Parietal lobe (tissue), 2 donors: ENCODE data around the gene UBE2J2. TPM values are rescaled to one million over a fixed set of nuclear protein-coding genes. Genes with fewer than 3 reads are reported as not detected.

Experiments used
- small RNA-seq: library from RNA; depleted of rRNA; stranded (forward); fragments of <200 nt; gene quantifications from one replicate; pipeline ENCODE3, GENCODE V24; 2014; ENCODE audit warnings: low replicate concordance
- total RNA-seq: library from RNA; depleted of rRNA; stranded (reverse); fragments of >200 nt; gene quantifications from one replicate; pipeline ENCODE4 v1.2.3, GENCODE V29; 2014

UBE2J2 gene
- 52.0 TPM for total RNA-seq

DNA sequence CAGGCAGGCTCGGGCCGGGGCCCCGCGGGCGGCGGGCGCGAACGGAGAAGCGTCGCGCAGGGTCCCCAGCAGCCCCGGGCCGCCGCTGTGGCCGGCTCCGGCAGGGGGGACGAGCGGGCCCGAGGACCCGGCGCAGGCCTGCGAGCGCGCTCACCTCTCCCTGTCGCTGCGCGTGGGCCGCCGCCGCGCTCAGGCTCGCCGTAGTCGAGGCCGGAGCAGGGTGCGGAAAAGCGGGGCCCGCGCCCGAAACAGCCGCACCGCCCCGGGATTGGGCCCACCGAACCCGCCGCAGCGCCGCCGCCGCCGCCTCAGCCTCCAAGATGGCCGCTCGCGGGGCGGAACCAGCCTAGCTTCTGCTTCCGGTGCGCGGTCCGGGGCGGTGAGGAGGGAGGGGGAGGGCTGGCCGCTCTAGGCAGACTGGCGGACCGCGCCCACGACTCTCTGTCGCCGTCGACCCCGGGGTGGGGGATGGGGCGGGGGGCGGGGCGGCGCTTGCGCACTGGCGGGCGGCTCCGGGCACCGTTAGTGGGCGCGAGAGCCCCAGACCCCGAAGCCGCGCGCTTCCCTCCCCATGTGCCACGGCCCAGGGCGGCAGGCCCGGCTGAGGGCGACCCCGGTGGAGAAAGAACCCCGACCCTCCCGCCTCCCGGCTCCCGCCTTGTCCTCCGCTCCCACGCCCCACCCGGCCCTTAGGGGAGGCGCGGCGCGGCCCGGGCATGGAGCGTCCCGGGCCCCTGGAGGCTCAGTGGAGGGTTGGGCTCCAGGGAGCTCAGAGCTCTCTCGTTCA lies at the start of gene UBE2J2:
TSS of gene UBE2J2 (minus strand) at position 343 of the 787 bp plus-strand sequence. CDS start 5,862 bp downstream, outside the sequence.

DNA sequence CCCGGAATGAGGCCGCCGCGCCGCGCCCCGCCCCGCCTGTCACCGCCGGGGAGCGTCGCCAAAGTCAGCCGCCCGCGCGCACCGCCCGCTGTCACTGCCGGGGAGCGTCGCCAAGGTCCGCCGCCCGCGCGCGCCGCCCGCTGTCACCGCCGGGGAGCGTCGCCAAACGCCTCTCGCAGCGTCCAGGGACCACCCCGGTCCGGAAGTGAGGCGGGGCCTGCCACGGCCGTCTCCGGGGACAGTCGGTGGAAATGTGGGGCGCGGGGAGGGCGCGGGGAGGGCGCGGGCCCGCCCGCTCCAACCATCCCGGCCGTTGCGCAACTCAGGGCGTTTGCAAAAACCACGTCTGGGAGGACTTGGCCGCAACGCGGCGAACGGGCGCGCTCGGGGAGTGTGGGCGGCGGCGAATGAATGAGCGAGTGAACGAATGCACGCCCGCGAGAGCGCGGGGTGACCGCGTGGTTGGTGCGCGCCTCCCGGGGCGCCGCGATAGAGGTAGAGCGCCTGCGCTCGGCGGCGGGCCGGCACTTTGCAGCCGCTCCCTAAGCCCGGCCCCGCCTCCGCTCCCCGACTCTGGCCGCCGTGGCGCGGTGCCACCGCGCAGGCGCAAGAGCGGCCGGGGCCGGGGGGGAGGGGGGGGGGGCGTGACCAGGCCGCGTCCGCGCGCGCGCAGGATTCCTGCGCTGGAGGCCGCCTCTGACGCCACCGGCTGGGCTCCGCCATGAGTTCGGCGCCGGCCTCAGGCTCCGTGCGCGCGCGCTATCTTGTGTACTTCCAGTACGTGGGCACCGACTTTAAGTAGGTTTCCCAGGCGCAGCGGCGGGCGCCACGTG lies 34.5 kb upstream of the UBE2J2 start, which contains the start of the genes ACAP3 and PUSL1:
TSS of gene ACAP3 (minus strand) at position 8 of the 833 bp plus-strand sequence. CDS start 115 bp downstream, outside the sequence.
TSS of gene PUSL1 (plus strand) at position 675 of the 833 bp plus-strand sequence. CDS start at position 722, 47 bp downstream.

DNA sequence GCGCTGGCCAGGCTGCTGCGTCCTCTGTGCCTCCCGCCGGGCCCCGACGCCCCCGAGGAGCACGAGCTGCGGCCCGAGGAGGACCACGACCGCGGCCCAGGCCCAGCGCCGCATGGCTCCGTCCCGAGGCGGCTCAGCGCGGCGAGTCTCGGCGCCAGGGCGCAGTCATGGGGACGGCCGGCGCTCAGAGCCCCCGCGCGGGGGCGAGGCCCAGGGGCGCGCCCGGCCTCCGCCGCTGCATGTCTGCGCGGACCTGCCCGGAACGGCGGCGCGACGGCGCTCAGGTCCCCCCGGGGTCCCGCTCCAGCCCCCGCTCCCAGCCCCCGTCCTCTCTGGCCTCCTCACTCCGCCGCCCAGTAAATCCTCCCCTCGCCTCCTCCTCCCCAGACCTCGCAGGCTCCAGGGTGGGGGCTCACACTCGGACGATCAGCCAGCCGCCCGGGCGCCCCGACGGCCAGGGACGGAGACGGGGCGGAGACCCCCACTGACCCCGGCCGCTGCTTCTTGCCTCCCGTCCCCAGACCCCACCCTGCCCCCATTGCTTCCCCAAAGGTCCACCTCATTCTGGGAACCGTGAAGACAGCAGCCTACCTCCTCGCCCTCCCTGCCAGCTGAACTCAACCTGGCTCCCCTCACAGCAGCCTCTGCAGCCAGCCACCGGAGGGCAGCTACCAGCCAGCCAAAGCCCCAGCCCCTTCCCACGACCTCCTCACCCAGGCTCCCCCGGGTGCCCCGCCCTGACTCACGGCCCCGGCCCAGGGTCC lies 26.9 kb downstream of the UBE2J2 start, which contains the start of gene C1QTNF12:
TSS of gene C1QTNF12 (minus strand) at position 146 of the 764 bp plus-strand sequence. CDS start at position 114, 32 bp downstream.

DNA sequence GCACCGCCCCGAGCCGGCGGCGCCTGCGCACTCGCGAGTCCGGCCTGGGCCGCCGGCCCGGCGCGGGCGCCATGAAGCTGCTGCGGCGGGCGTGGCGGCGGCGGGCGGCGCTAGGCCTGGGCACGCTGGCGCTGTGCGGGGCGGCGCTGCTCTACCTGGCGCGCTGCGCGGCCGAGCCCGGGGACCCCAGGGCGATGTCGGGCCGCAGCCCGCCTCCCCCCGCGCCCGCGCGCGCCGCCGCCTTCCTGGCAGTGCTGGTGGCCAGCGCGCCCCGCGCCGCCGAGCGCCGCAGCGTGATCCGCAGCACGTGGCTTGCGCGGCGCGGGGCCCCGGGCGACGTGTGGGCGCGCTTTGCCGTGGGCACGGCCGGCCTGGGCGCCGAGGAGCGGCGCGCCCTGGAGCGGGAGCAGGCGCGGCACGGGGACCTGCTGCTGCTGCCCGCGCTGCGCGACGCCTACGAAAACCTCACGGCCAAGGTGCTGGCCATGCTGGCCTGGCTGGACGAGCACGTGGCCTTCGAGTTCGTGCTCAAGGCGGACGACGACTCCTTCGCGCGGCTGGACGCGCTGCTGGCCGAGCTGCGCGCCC lies 41.4 kb downstream of the UBE2J2 start, which contains the start of gene B3GALT6:
TSS of gene B3GALT6 (plus strand) at position 30 of the 588 bp plus-strand sequence. CDS start at position 72, 42 bp downstream.

DNA sequence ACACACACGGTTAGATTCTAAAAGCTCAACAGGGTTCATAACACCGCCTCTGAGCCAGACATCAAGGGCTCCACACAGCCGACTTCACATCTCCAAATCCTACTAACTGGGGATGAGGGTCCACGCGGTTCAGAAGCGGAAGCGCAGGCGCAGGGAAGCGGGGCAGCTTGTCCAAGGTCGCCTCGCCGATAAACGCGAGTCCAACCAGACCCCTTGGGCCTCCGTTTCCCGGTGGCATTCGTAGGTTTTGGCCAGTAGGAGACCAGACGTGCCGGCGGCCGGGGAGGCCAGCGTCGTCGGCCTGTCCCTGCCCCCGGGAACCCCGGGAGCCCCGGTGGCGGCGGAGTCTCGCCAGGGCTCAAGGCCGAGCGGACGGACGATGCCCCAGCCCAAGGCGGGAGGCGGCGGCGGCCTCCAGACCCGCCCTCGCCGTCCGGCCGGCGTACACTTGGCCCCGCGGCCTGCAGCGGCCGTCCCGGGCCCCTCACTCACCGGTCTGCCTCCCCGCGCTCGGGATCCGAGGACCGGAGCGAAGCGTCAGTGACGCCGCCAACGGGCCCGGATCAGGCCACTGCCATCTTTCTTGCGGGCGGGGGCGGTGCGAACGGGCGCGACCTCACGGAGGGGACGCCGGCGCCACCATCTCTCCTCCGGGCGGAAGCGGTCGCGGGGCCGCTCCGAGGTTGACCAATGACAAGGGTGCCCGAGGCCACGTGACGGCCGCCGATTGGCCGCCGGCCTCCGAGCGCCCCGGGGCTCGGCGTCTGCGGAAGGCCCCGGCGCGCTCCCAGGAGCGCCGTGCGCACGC lies 42.0 kb downstream of the UBE2J2 start, which contains the start of gene SDF4:
TSS of gene SDF4 (minus strand) at position 602 of the 808 bp plus-strand sequence. CDS start 3,229 bp downstream, outside the sequence.

DNA sequence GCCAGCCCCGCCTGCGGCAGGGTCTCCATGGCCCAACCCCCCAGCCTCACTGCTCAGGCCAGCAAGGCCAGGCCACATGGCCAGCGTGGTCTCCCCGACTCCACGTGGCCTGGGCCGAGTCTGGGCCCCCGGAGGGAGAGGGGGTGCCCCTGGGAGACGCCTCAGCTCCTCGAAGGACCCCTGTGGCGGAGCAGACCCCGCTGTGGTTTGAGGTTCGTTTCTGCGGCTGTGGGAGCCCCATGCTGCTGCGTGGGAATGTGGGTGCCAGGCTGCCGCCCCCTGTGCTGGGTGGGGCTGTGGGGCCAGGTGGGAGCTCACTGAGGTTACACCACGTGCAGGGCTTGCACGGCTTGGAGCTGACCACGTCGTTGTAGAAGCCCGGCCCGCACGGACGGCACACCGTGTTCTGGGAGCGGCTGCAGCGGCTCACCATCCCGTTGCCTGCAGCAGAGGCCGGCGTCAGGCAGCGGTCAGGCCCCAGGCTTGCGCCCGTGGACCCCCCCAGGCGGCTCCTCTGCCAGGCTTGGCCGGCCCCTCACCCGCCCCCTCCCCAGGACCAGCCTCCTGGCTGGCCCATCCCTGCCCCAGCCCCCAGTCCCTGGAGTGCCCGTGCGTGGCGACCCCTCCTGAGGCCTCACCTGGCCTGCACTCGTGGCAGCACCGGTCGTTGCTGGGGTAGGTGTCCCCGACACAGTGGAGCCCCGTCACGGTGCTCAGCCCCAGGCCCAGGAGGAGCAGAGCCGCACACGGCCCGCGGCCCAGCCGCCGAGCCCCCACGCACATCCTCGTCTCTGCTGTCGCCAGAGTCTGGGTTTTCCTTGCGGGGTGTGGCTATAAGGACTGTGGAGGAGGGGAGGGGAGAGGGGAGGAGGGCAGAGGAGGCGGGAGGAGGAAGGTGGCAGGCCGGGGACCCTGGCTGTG lies 60.0 kb downstream of the UBE2J2 start, which contains the start of gene TNFRSF4:
TSS of gene TNFRSF4 (minus strand) at position 809 of the 921 bp plus-strand sequence. CDS start at position 783, 26 bp downstream.

DNA sequence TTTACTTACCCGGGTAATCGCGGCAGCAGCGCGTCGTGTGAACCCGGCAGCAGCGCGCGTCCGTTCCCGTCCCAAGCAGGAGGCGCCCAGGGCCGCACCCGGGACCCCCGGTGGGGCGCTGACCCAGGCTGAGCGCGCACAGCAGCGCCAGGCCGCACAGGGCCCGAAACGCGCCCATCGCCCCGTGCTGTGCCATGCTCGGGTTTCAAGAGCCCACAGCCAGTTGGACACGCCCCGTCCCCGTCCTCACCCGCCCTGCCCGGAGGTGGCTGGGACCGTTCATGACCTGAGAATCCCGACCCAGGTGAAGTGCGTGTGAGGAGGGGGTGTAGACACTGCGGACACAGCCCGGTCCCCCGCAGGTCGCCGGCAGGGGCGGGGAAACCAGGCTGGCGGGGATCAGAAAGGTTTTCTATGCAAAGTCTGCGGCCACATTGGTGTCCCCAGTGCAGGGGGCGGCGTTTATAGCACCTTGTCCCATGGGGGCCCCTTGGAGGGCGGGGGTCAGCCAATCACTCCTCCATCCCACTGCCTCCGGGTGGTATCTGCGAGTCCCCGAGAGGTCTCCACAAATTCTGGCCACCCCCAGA lies 67.2 kb downstream of the UBE2J2 start, which contains the start of gene TNFRSF18:
TSS of gene TNFRSF18 (minus strand) at position 217 of the 590 bp plus-strand sequence. CDS start at position 196, 21 bp downstream.

Small RNA genes within 50 kb of the gene (small RNA-seq; reads per million reads assigned to genes)
- gene MIR6726: not detected

Other genes with a start within 250 kb of the UBE2J2 start
- not detected for gene RNF223, start 199.5 kb downstream of the UBE2J2 start, total RNA-seq
- gene C1orf159, start 157.8 kb downstream of the UBE2J2 start, total RNA-seq: 16.9 TPM
- gene TTLL10, start 100.0 kb downstream of the UBE2J2 start, total RNA-seq: not detected
- not detected for gene TNFRSF18, start 67.3 kb downstream of the UBE2J2 start, total RNA-seq
- gene TNFRSF4, start 59.7 kb downstream of the UBE2J2 start, total RNA-seq: not detected
- 34.4 TPM for gene SDF4, start 41.9 kb downstream of the UBE2J2 start, total RNA-seq
- gene B3GALT6, start 41.6 kb downstream of the UBE2J2 start, total RNA-seq: 24.7 TPM
- gene C1QTNF12, start 27.1 kb downstream of the UBE2J2 start, total RNA-seq: not detected
- gene SCNN1D, start 6.6 kb upstream of the UBE2J2 start, total RNA-seq: 4.4 TPM
- 202 TPM for gene ACAP3, start 34.1 kb upstream of the UBE2J2 start, total RNA-seq
- 10.0 TPM for gene PUSL1, start 34.7 kb upstream of the UBE2J2 start, total RNA-seq
- gene INTS11, start 50.8 kb upstream of the UBE2J2 start, total RNA-seq: 69.2 TPM
- gene CPTP, start 50.9 kb upstream of the UBE2J2 start, total RNA-seq: 16.3 TPM
- 1.6 TPM for gene TAS1R3, start 57.4 kb upstream of the UBE2J2 start, total RNA-seq
- gene DVL1, start 75.6 kb upstream of the UBE2J2 start, total RNA-seq: 80.1 TPM
- 9.1 TPM for gene MXRA8, start 84.7 kb upstream of the UBE2J2 start, total RNA-seq
- gene AURKAIP1, start 101.4 kb upstream of the UBE2J2 start, total RNA-seq: 27.2 TPM
- 262 TPM for gene CCNL2, start 125.5 kb upstream of the UBE2J2 start, total RNA-seq
- 49.5 TPM for gene MRPL20, start 133.4 kb upstream of the UBE2J2 start, total RNA-seq
- 1.6 TPM for gene ANKRD65, start 147.4 kb upstream of the UBE2J2 start, total RNA-seq
- 4.1 TPM for gene VWA1, start 161.8 kb upstream of the UBE2J2 start, total RNA-seq
- not detected for gene ATAD3C, start 175.8 kb upstream of the UBE2J2 start, total RNA-seq
- gene ATAD3B, start 197.9 kb upstream of the UBE2J2 start, total RNA-seq: 22.5 TPM
- gene ATAD3A, start 238.3 kb upstream of the UBE2J2 start, total RNA-seq: 13.5 TPM